NCI-H69 (cell line): ENCODE results near the gene JPT2.
A peak's percentile ranks its signal among the peaks of the same experiment; 100 is the strongest.

Source experiments
- DNase-seq: peaks from one replicate; lab custom pipeline; 2025; lab: John Stamatoyannopoulos, UW

The JPT2 gene

GRCh38 chr16:1674751-1675664 is 3.1 kb upstream of the JPT2 start:
- no peak for DNase-seq

GRCh38 chr16:1676661-1677060 is 1.4 kb upstream of the JPT2 start:
- DNase-seq, result no peak

GRCh38 chr16:1677339-1677738 is 740 bp upstream of the JPT2 start:
- no peak for DNase-seq

GRCh38 chr16:1678500-1679098 is 520 bp downstream of the JPT2 start:
- DNase-seq, result peak; percentile 71

- DNase-seq, result no peak
Measured at GRCh38 chr16:1680361-1680760, 2.3 kb downstream of the JPT2 start.

- no peak for DNase-seq
Measured at GRCh38 chr16:1681032-1681431, 3.0 kb downstream of the JPT2 start.

- no peak for DNase-seq
Measured at GRCh38 chr16:1687427-1688316, 9.6 kb downstream of the JPT2 start.

- DNase-seq, result no peak
Measured at GRCh38 chr16:1688807-1689560, 10.9 kb downstream of the JPT2 start.

GRCh38 chr16:1689853-1690252 is 11.8 kb downstream of the JPT2 start:
- no peak for DNase-seq

GRCh38 chr16:1690810-1691209 is 12.7 kb downstream of the JPT2 start:
- DNase-seq, result no peak

- DNase-seq, result no peak
Measured at GRCh38 chr16:1691276-1691675, 13.2 kb downstream of the JPT2 start.

- no peak for DNase-seq
Measured at GRCh38 chr16:1691956-1692355, 13.9 kb downstream of the JPT2 start.

- DNase-seq, result no peak
Measured at GRCh38 chr16:1696863-1697262, 18.8 kb downstream of the JPT2 start.

GRCh38 chr16:1698680-1699079 is 20.6 kb downstream of the JPT2 start:
- DNase-seq, result no peak

- no peak for DNase-seq
Measured at GRCh38 chr16:1700246-1700645, 22.2 kb downstream of the JPT2 start.

GRCh38 chr16:1701216-1701878 is 23.3 kb downstream of the JPT2 start:
- no peak for DNase-seq

- DNase-seq, result peak; percentile 73
Measured at GRCh38 chr16:1705324-1705687, 27.2 kb downstream of the JPT2 start.

GRCh38 chr16:1705688-1706385 is 27.8 kb downstream of the JPT2 start, which contains the start of gene MAPK8IP3:
Gene MAPK8IP3, plus strand, starts transcription at chr16:1706195. Its CDS starts 145 bp downstream, at chr16:1706340.
- peak; percentile 96 for DNase-seq

- peak; percentile 70 for DNase-seq
Measured at GRCh38 chr16:1706386-1707192, 28.5 kb downstream of the JPT2 start.
